K562 (cell line): ENCODE data around the gene SLC16A4. TPM values are rescaled to one million over a fixed set of nuclear protein-coding genes. Genes with fewer than 3 reads are reported as not detected.

Source experiments
- ATF7 ChIP-seq: fragments of 450-650 bp; IDR thresholded peaks from 2 replicates; pipeline ENCODE4 v1.7.1; 2014; ENCODE audit warnings: mild to moderate bottlenecking, moderate library complexity
- CBFA2T3 ChIP-seq: fragments of 450-650 bp; IDR thresholded peaks from 2 replicates; pipeline ENCODE4 v1.6.1; 2017
- CTBP1 ChIP-seq: fragments of 450-650 bp; IDR thresholded peaks from 2 replicates; pipeline ENCODE4 v1.6.1; 2016; ENCODE audit warnings: borderline replicate concordance
- DACH1 ChIP-seq: fragments of 450-650 bp; IDR thresholded peaks from 2 replicates; pipeline ENCODE4 v1.6.1; 2018; ENCODE audit not compliant: partially characterized antibody
- DDX20 ChIP-seq: fragments of 450-650 bp; IDR thresholded peaks from 2 replicates; pipeline ENCODE4 v1.6.1; 2016; ENCODE audit warnings: missing genetic modification characterization, low read depth, mild to moderate bottlenecking, missing compliant biosample characterization, moderate library complexity
- DIDO1 ChIP-seq: fragments of 450-650 bp; IDR thresholded peaks from 2 replicates; pipeline ENCODE4 v1.6.1; 2016; ENCODE audit warnings: low read depth, missing biosample characterization, missing genetic modification characterization
- DPF2 ChIP-seq: fragments of 450-650 bp; IDR thresholded peaks from 2 replicates; pipeline ENCODE4 v1.6.1; 2016
- ESRRA ChIP-seq: fragments of 450-650 bp; IDR thresholded peaks from 2 replicates; pipeline ENCODE4 v1.6.1; 2014; ENCODE audit warnings: low read depth, mild to moderate bottlenecking, moderate library complexity, borderline replicate concordance
- GATAD2B ChIP-seq: fragments of 450-650 bp; IDR thresholded peaks from 2 replicates; pipeline ENCODE4 v1.6.1; 2017; ENCODE audit warnings: mild to moderate bottlenecking, borderline replicate concordance
- JUND ChIP-seq, 2 experiments: IDR thresholded peaks; 2 replicates in 1 of 2; 3 replicates in 1 of 2; pipeline ENCODE4 v1.6.1; 2011; ENCODE audit warnings: borderline replicate concordance in 2 of 2, low read depth in 2 of 2, low read length in 2 of 2, improper control_type of control experiment in 1 of 2, missing biosample characterization in 1 of 2, missing genetic modification characterization in 1 of 2, missing genetic modification reagents in 1 of 2
- MEF2D ChIP-seq: conservative IDR thresholded peaks from 2 replicates; pipeline ENCODE4 v1.6.1; 2016; ENCODE audit warnings: low read depth, missing genetic modification characterization, missing compliant biosample characterization
- MTA1 ChIP-seq: fragments of 450-650 bp; IDR thresholded peaks from 2 replicates; pipeline ENCODE4 v1.6.1; 2017; ENCODE audit warnings: borderline replicate concordance
- NFATC3 ChIP-seq: fragments of 450-650 bp; IDR thresholded peaks from 2 replicates; pipeline ENCODE4 v1.6.1; 2017; ENCODE audit warnings: mild to moderate bottlenecking
- RCOR1 ChIP-seq, 2 experiments: IDR thresholded peaks; 2 replicates each; pipeline ENCODE4 v1.6.1; 2012; ENCODE audit warnings: low read depth in 2 of 2, low read length in 2 of 2, borderline replicate concordance in 1 of 2, improper control_type of control experiment in 1 of 2
- TBL1XR1 ChIP-seq, 2 experiments: IDR thresholded peaks; 2 replicates each; pipeline ENCODE4 v1.6.1; 2012; ENCODE audit warnings: improper control_type of control experiment in 2 of 2, low read length in 2 of 2, mild to moderate bottlenecking in 1 of 2
- TEAD4 ChIP-seq, 2 experiments: sonication (generic) in 1 of 2; formaldehyde crosslinking in 1 of 2; IDR thresholded peaks; 2 replicates each; pipeline versions ENCODE4 v1.6.1 to v1.8.0; 2012 to 2022; ENCODE audit warnings: borderline replicate concordance in 1 of 2, inconsistent platforms in 1 of 2, low read length in 1 of 2, mild to moderate bottlenecking in 1 of 2, missing genetic modification reagents in 1 of 2
- ZEB2 ChIP-seq: fragments of 450-650 bp; IDR thresholded peaks from 2 replicates; pipeline ENCODE4 v1.6.1; 2016
- ZNF766 ChIP-seq: fragments of 200-800 bp; sonication (Bioruptor generic); conservative IDR thresholded peaks from 2 replicates; pipeline ENCODE4 v1.6.1; 2016; ENCODE audit warnings: missing genetic modification characterization, missing compliant biosample characterization
- polyA plus RNA-seq, 8 experiments: library from polyadenylated mRNA; depleted of rRNA in 4 of 8; stranded (reverse) in 5 of 8; unstranded in 3 of 8; fragments of >200 nt; fragmentation: Nextera tagmentation in 2 of 8; fragmentation: Illumina TruSeq in 1 of 8; extraction: Ambion mirVana in 2 of 8; extraction: Trizol in 1 of 8; gene quantifications; 2 replicates each; pipeline versions ENCODE4 v1.2.1 to v1.2.3, GENCODE V29; 2011 to 2014; ENCODE audit warnings: inconsistent platforms in 1 of 8, missing spikeins in 1 of 8
- total RNA-seq, 7 experiments: library from RNA; depleted of rRNA in 6 of 7; stranded (reverse); fragments of >200 nt in 6 of 7; fragmentation: Illumina TruSeq in 2 of 7; extraction: Trizol in 2 of 7; gene quantifications; 2 replicates each; pipeline versions ENCODE4 v1.2.1 to v1.2.3, GENCODE V29; 2011 to 2021; ENCODE audit warnings: low replicate concordance in 1 of 7
- TF ChIP-seq, protein P1 (sequence below), 2 experiments: fragments of 450-650 bp in 1 of 2; sonication (generic) in 1 of 2; formaldehyde crosslinking in 1 of 2; IDR thresholded peaks in 1 of 2; conservative IDR thresholded peaks in 1 of 2; 2 replicates each; pipeline versions ENCODE4 v1.6.1 to v1.8.1; 2016 to 2023; ENCODE audit warnings: mild to moderate bottlenecking in 2 of 2, moderate library complexity in 2 of 2, inconsistent platforms in 1 of 2, missing genetic modification reagents in 1 of 2
- TF ChIP-seq, protein P2 (sequence below): fragments of 150-350 bp; IDR thresholded peaks from 2 replicates; pipeline ENCODE4 v1.6.1; 2014; ENCODE audit warnings: low read depth, mild to moderate bottlenecking, low read length, borderline replicate concordance
- TF ChIP-seq, protein P3 (sequence below): fragments of 450-650 bp; IDR thresholded peaks from 2 replicates; pipeline ENCODE4 v1.6.1; 2016; ENCODE audit warnings: low read depth, mild to moderate bottlenecking, moderate library complexity

SLC16A4 gene
- total and polyA plus RNA-seq, 9 of the 15 experiments (the other 6 are each of a cell fraction or from before 2014, with no cell fraction given): 0.04 to 0.31 (median 0.18) TPM; not detected in 1

DNA sequence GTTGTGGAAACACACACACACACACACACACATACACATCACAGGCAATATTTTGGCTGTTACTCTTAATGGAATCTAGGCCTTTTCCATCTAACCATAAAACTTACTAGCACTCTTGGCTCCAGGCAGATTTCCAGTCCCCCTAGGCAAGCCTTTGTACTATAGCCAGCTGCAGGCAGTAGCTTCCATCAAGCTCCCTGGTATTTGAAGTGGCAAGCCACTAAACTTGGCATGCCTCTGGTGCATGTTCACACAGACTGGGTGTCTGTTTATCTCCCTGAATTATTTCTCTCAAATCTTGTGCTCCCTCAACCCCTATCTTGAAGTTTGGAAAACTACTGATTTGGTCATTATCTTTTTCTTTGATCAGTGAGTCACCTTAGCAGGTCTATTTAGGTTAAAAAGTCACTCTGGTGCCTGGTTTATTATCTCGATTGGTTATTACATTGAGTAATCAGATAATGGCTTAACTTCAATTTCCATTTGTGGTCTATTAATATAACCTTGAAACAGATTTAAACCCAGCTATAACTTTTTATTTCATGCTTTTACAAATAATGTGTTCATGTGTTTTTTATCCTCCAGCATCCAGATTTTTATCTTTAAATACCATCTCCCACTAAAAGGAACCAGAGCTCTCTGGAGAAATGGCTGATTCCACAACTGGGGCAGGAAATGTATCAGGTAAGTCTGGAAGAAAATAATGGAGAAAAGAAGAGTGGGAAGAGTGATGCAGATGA is 54.4 kb downstream of the SLC16A4 start (continued):
- TF ChIP-seq GATAD2B: peak; percentile 70
- TF ChIP-seq CBFA2T3: peak; percentile 65
- TF ChIP-seq JUND (IDR thresholded peaks at IDR 0.05; ENCODE audit: borderline replicate concordance, low read depth, low read length): peak; percentile 94
- TF ChIP-seq JUND (tag; IDR thresholded peaks at IDR 0.05; ENCODE audit: borderline replicate concordance, low read depth, low read length): peak; percentile 95
- 0 out of 4 replicates have a peak, but pooled peaks have one; percentile 37 to 63 for TF ChIP-seq TBL1XR1 (IDR thresholded peaks at IDR 0.05; ENCODE audit: low read length in 2 of 2)
- TF ChIP-seq, protein P1, sequence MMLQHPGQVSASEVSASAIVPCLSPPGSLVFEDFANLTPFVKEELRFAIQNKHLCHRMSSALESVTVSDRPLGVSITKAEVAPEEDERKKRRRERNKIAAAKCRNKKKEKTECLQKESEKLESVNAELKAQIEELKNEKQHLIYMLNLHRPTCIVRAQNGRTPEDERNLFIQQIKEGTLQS (IDR thresholded peaks at IDR 0.05): peak; percentile 91
- TF ChIP-seq, protein P1 (CRISPR knock-in tag; conservative IDR thresholded peaks at IDR 0.05): peak; percentile 40; the same call in 1 of the 2 replicates
- TF ChIP-seq DIDO1 (tag): no peak
- TF ChIP-seq ATF7: peak; percentile 44; the same call in 1 of the 2 replicates
- TF ChIP-seq, protein P2, sequence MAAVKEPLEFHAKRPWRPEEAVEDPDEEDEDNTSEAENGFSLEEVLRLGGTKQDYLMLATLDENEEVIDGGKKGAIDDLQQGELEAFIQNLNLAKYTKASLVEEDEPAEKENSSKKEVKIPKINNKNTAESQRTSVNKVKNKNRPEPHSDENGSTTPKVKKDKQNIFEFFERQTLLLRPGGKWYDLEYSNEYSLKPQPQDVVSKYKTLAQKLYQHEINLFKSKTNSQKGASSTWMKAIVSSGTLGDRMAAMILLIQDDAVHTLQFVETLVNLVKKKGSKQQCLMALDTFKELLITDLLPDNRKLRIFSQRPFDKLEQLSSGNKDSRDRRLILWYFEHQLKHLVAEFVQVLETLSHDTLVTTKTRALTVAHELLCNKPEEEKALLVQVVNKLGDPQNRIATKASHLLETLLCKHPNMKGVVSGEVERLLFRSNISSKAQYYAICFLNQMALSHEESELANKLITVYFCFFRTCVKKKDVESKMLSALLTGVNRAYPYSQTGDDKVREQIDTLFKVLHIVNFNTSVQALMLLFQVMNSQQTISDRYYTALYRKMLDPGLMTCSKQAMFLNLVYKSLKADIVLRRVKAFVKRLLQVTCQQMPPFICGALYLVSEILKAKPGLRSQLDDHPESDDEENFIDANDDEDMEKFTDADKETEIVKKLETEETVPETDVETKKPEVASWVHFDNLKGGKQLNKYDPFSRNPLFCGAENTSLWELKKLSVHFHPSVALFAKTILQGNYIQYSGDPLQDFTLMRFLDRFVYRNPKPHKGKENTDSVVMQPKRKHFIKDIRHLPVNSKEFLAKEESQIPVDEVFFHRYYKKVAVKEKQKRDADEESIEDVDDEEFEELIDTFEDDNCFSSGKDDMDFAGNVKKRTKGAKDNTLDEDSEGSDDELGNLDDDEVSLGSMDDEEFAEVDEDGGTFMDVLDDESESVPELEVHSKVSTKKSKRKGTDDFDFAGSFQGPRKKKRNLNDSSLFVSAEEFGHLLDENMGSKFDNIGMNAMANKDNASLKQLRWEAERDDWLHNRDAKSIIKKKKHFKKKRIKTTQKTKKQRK: no peak
- 0 out of 2 replicates have a peak, but pooled peaks have one; percentile 63 for TF ChIP-seq DDX20 (tag)
- peak; percentile 23 for TF ChIP-seq DACH1
- peak; percentile 55; the same call in 1 of the 2 replicates for TF ChIP-seq MTA1
- 0 out of 2 replicates have a peak, but pooled peaks have one; percentile 12 for TF ChIP-seq NFATC3
- TF ChIP-seq RCOR1 (IDR thresholded peaks at IDR 0.05; ENCODE audit: borderline replicate concordance in 1 of 2, low read depth in 2 of 2, low read length in 2 of 2): peak in 1 of 2 experiments; percentile 96; a peak in 2 of 4 replicates
- peak; percentile 56; the same call in 1 of the 2 replicates for TF ChIP-seq CTBP1
- TF ChIP-seq MEF2D (tag): peak; percentile 60; the same call in 1 of the 2 replicates
- peak; percentile 61; the same call in 1 of the 2 replicates for TF ChIP-seq TEAD4 (IDR thresholded peaks at IDR 0.05; ENCODE audit: low read length)
- TF ChIP-seq TEAD4 (CRISPR knock-in tag; IDR thresholded peaks at IDR 0.05; ENCODE audit: borderline replicate concordance): no peak
- 0 out of 2 replicates have a peak, but pooled peaks have one; percentile 50 for TF ChIP-seq ZNF766 (CRISPR knock-in tag)
- TF ChIP-seq DPF2: peak; percentile 90
- TF ChIP-seq ZEB2: peak; percentile 60; the same call in 1 of the 2 replicates
- peak; percentile 18; the same call in 1 of the 2 replicates for TF ChIP-seq ESRRA
- TF ChIP-seq, protein P3, sequence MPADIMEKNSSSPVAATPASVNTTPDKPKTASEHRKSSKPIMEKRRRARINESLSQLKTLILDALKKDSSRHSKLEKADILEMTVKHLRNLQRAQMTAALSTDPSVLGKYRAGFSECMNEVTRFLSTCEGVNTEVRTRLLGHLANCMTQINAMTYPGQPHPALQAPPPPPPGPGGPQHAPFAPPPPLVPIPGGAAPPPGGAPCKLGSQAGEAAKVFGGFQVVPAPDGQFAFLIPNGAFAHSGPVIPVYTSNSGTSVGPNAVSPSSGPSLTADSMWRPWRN: peak; percentile 29; the same call in 1 of the 2 replicates
- TF ChIP-seq, all 486 proteins: peak for 32
